HL-60/S4 (cell line): ENCODE results near the gene COX7A2.

Source experiments
- in situ Hi-C: fragments of 300-500 bp; cut with MboI; formaldehyde crosslinking; loops from 2 replicates; pipeline ENCODE4 v1.14.3; 2022; ENCODE audit warnings: low sequenced_read_pairs

COX7A2 gene, protein sequence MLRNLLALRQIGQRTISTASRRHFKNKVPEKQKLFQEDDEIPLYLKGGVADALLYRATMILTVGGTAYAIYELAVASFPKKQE

DNA sequence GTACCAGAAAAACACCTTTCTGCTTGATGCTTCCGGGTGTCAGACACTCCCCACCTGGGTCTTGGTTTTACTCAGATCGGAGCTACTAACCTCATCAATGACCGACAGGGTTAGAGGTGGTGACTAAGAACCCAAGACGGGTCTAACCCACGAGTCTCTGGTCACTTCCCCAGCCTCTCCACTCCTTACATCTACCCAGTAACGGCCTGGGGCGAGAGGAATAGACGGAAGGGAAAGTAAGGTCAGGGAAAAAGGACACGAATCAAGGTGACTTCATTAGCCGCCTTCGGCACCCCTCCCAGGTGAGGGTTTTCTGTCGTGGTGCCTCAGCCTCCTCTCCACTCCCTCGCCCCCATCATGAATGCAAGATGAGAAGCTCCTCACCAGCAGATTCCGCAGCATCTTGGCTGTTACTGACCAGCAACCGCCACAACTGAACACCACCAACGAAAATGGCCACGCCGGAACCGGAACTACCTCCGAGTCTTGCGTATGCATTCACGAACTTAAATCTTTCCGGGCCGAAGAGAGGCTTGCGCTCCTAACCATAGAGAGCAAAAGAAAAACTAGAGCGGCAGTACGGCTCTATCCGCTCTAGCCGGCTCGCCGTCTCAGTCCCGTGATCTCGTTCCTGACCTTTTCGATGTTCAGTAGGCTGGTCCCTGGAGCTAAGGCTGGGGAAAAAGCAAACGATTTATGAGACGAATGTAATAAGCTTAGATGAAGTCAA lies at the start of gene COX7A2:
Gene COX7A2 (minus strand): TSS at position 469 of the 730 bp plus-strand sequence. CDS start 67 bp downstream, at position 402.
- in situ Hi-C loops: no loop called here

DNA sequence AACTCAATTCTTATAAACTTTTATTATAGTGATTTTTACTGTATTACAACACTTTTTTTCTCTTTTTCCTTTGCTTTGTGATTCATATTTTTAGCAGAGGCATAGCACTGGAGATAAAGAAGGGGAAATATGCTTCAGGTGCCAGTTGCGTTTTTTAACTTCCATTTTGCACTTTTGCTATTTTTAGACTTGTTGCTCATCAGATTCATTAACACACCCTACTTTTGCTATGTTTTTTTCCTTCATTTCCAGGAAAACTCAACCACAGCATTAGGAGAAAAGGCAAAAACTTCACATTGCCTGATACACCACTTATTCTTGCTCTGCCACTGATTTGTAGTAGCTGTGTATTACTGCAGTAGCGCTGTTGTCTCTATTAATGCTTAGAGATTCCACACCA lies 49.0 kb upstream of the COX7A2 start:
- in situ Hi-C loops: loop anchor here (25.0 kb wide), 1 partner anchor 245 kb away; no protein-coding TSS in a partner anchor

DNA sequence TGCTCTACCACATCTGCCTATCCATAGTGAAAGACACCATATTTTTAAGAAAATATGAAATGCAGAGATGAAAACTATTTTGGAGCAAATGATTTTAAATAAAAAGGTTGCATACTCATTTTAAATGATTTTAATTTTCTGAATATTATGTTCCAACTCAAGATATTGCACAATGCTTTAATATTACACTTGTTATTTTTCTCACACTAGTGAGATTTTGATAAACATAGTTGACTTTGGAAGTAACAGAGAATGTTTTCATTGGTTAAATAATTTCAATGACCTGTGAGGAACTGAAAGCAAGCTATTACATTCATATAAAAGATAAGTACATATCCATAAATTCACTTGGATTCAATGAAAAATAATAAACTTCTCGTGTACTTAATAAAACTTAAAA lies 48.1 kb upstream of the COX7A2 start:
- in situ Hi-C loops: loop anchor here (25.0 kb wide), 1 partner anchor 246 kb away; no protein-coding TSS in a partner anchor

DNA sequence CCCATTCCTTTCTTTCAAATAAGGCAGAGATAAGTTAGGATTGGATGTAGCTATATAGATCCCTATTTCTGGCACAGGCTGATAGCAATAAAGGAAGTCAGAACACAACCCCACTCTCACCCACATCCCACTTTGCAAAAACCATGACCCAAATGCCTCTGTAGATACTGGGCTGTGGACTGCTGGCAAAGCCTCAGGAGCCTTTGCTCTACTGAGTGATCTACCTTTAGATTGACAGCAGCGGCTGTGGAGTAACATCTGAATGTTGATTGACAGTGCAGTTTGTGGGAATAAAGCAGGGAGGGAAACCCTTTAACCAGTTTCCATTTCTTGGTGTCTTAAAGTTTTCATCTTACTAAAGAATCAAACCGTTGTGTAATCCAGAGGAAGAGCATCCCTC lies 47.7 kb upstream of the COX7A2 start:
- in situ Hi-C loops: loop anchor here (25.0 kb wide), 1 partner anchor 246 kb away; no protein-coding TSS in a partner anchor

DNA sequence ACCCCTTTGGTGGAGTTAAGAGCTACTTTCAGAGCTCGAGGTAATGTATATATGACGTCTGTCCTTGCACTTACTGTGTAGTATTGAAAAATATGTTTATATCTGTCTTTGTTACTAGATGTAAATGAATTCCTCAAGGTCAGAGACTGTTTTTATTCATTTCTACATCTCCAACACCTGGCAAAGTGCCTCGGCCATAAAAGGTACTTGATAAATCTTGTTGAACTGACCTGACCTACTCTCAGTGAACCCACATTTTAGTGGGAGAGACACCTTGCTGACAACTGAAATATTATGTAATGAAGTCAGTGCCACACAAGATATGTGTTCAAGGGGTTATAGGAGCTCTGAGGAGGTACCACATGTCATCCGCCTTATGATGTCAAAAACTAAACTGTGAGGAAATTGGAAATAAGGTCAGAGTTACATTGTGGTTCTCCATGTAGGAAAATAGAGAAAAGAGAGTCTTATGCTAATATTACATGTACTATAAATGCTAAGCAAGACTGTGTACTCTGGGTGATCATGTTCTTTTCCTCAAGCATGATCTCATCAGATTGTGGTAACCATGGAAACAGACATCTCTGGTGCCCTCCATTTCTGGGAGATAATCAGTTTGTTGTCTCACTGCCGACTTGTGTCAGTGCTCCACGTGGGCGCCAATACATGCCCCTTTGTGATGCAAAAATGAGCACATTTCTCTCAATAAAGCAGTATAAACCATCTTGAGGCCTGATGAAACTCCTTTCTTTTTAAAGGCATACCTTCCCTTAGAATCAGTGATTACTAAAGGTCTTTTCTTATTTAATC lies 46.7 kb upstream of the COX7A2 start:
- in situ Hi-C loops: loop anchor here (25.0 kb wide), 1 partner anchor 247 kb away; no protein-coding TSS in a partner anchor

- in situ Hi-C loops: loop anchor here (25.0 kb wide), 1 partner anchor 249 kb away; no protein-coding TSS in a partner anchor
Measured at GRCh38 chr6:75288023-75288422, 44.4 kb upstream of the COX7A2 start.

- in situ Hi-C loops: loop anchor here (25.0 kb wide), 1 partner anchor 250 kb away; no protein-coding TSS in a partner anchor
Measured at GRCh38 chr6:75287424-75287823, 43.8 kb upstream of the COX7A2 start.

DNA sequence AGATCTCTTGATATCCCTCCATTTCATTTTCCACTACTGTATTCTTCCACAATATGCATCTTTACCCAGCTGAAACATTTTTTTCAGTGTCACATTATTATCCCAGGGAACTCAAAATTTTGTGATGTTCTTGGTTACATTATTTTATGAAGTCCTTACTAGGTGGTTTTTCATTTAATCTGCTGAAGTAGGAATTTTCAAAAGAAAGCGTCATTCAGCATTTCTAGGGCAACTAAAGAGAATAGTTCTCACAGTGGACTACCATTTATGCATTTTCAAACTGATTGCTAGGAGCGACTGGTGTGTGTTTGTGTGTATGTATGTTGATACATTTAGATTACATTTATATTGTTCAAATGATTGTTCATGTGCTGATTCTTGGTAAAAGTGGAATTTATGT lies 43.4 kb upstream of the COX7A2 start:
- in situ Hi-C loops: loop anchor here (25.0 kb wide), 1 partner anchor 250 kb away; no protein-coding TSS in a partner anchor

GRCh38 chr6:75285283-75285639 lies 41.7 kb upstream of the COX7A2 start:
- in situ Hi-C loops: loop anchor here (25.0 kb wide), 1 partner anchor 252 kb away; no protein-coding TSS in a partner anchor

DNA sequence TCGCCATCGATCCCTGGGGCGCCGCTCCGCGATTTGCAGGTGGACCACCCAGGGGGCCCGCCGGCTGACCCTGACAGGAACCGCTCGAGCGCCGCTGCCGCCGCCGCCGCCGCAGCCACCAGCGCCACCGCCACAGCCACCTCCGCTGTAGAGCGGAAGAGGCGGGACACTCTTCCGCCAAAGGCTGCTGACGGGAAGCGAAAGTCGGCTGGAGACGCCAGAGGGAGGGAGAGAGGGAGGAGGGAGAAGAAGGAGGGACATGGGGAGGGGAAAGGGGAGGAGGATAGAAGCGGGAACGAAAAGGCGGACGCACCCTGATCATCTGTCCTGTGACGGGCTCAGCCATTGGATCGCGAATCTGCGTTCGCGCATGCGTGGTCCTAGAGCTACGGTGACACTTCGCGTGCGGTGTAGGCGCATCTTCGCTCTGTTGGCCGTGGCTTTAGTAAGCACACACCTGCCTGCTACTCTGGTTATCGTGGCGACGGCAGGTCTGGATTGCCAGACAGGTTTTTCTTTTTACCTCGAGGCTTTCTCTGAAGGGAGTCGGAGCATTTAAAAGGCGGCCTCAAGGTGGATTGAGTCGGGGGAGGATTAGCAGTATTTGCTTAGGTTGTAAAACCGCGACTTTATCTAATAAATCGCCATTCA lies 41.2 kb upstream of the COX7A2 start, which contains the start of gene TMEM30A:
Gene TMEM30A (minus strand): TSS at position 161 of the 651 bp plus-strand sequence. CDS start 154 bp downstream, at position 7.
- in situ Hi-C loops: loop anchor here (25.0 kb wide), 1 partner anchor 253 kb away; no protein-coding TSS in a partner anchor

GRCh38 chr6:75283907-75284631 lies 40.5 kb upstream of the COX7A2 start:
- in situ Hi-C loops: loop anchor here (25.0 kb wide), 1 partner anchor 253 kb away; no protein-coding TSS in a partner anchor

GRCh38 chr6:75282706-75283105 lies 39.1 kb upstream of the COX7A2 start:
- in situ Hi-C loops: loop anchor here (25.0 kb wide), 1 partner anchor 255 kb away; no protein-coding TSS in a partner anchor

DNA sequence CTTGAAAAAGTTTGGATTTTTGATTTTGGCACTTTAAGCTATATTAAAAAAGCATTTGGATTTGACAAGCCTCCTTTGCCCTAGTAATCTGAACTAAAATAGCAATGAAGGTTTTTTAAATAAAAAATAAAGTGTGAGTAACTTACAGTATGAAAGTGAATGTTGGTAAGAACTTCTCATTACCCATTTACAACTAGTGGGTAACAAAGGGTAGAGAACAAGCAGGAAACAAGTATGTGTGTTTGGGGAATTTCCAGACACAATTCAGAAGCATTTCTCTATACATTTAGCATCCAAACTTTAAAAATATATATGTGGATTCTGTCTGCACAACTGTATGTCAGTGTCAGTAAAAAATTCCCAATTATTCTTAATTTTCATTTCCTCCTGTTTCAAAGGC lies 38.1 kb upstream of the COX7A2 start:
- in situ Hi-C loops: loop anchor here (25.0 kb wide), 1 partner anchor 256 kb away; no protein-coding TSS in a partner anchor

GRCh38 chr6:75280131-75280855 lies 36.7 kb upstream of the COX7A2 start:
- in situ Hi-C loops: loop anchor here (25.0 kb wide), 1 partner anchor 257 kb away; no protein-coding TSS in a partner anchor

GRCh38 chr6:75279418-75279817 lies 35.8 kb upstream of the COX7A2 start:
- in situ Hi-C loops: loop anchor here (25.0 kb wide), 1 partner anchor 258 kb away; no protein-coding TSS in a partner anchor

GRCh38 chr6:75278474-75279077 lies 35.0 kb upstream of the COX7A2 start:
- in situ Hi-C loops: loop anchor here (25.0 kb wide), 1 partner anchor 259 kb away; no protein-coding TSS in a partner anchor

- in situ Hi-C loops: loop anchor here (25.0 kb wide), 1 partner anchor 262 kb away; no protein-coding TSS in a partner anchor
Measured at GRCh38 chr6:75275067-75275466, 31.5 kb upstream of the COX7A2 start.

- in situ Hi-C loops: no loop called here
Measured at GRCh38 chr6:75273009-75273408, 29.4 kb upstream of the COX7A2 start.
